Measurements from ENCODE around the gene EIF2S1. TPM values are rescaled to one million over a fixed set of nuclear protein-coding genes. Genes with fewer than 3 reads are reported as not detected.

EIF2S1 gene
- polyA plus RNA-seq, 2 of the 4 experiments (the other 2 are of a cell fraction): 385 to 393 TPM

- Histone ChIP-seq H3K4me3 (no peak overlapping the region), H3K4me1 (peaks cover 37% of the 10 kb centered on the region), H3K9me3 (no peaks in the 10 kb centered on the region), H3K4me2 (no peak overlapping the region), H3K27ac (0 out of 6 replicates have a peak overlapping the region, but pooled peaks of 1 of the 2 experiments have one; percentile 12)
- 81% methylated on average over 8 of the region's 8 CpGs for WGBS (ENCODE audit: missing lambda C conversion rate)
- CTCF ChIA-PET: interaction anchor here (0.5 to 21.5 kb wide), 5 partner anchors 11 to 1177 kb away, joined by 3 to 517 read pairs (median 4); partner anchors contain the start of gene ATP6V1D
- DNase-seq (ENCODE audit: low read depth in 1 of 2, low spot score in 1 of 2) (no peak), FAIRE-seq (no peak), ATAC-seq (no peak)
- POLR2A ChIA-PET: no interaction called here
- TF ChIP-seq SREBF2 (IDR thresholded peaks at IDR 0.05) (no peak), CHD4 (IDR thresholded peaks at IDR 0.05; ENCODE audit: borderline replicate concordance) (no peak), CHD2 (IDR thresholded peaks at IDR 0.05; ENCODE audit: low read length, partially characterized antibody) (no peak), POLR2A (IDR thresholded peaks at IDR 0.05; ENCODE audit: low read length) (no peak), TP53 (CRISPR knock-in tag; IDR thresholded peaks at IDR 0.05) (no peak)
- TF ChIP-seq, protein P1, sequence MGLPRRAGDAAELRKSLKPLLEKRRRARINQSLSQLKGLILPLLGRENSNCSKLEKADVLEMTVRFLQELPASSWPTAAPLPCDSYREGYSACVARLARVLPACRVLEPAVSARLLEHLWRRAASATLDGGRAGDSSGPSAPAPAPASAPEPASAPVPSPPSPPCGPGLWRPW (IDR thresholded peaks at IDR 0.05): no peak
Measured at GRCh38 chr14:67416085-67416484, 56.0 kb downstream of the EIF2S1 start.

GRCh38 chr14:67416810-67417209 is 56.7 kb downstream of the EIF2S1 start:
- Histone ChIP-seq H3K4me2 (no peak overlapping the region), H3K4me1 (peaks cover 31% of the 10 kb centered on the region), H3K27ac (no peak overlapping the region), H3K4me3 (no peak overlapping the region), H3K9me3 (no peaks in the 10 kb centered on the region)
- ATAC-seq (no peak), DNase-seq (ENCODE audit: low read depth in 1 of 2, low spot score in 1 of 2) (no peak), FAIRE-seq (no peak)
- CTCF ChIA-PET: interaction anchor here (0.5 to 21.5 kb wide), 5 partner anchors 10 to 1178 kb away, joined by 3 to 517 read pairs (median 4); partner anchors contain the start of gene ATP6V1D
- POLR2A ChIA-PET: no interaction called here
- TF ChIP-seq MAZ (IDR thresholded peaks at IDR 0.05; ENCODE audit: borderline replicate concordance, low read depth, low read length): no peak
- no peak for TF ChIP-seq HOXA7 (CRISPR knock-in tag; IDR thresholded peaks at IDR 0.05)
- TF ChIP-seq SREBF2 (IDR thresholded peaks at IDR 0.05): no peak
- no peak for TF ChIP-seq HDAC2 (IDR thresholded peaks at IDR 0.05)
- TF ChIP-seq E2F6 (IDR thresholded peaks at IDR 0.05; ENCODE audit: borderline replicate concordance, low read depth): no peak
- TF ChIP-seq POLR2A (IDR thresholded peaks at IDR 0.05; ENCODE audit: low read length): no peak
- TF ChIP-seq HMGXB4 (CRISPR knock-in tag; IDR thresholded peaks at IDR 0.05; ENCODE audit: borderline replicate concordance): no peak
- TF ChIP-seq JUN (IDR thresholded peaks at IDR 0.05): no peak
- TF ChIP-seq NPAS2 (CRISPR knock-in tag; IDR thresholded peaks at IDR 0.05; ENCODE audit: borderline replicate concordance): no peak
- no peak for TF ChIP-seq RAD21 (conservative IDR thresholded peaks at IDR 0.05 in 1 of 2, IDR thresholded peaks at IDR 0.05 in 1 of 2)
- TF ChIP-seq FOSB (CRISPR knock-in tag; IDR thresholded peaks at IDR 0.05): no peak
- TF ChIP-seq HEYL (CRISPR knock-in tag; IDR thresholded peaks at IDR 0.05): no peak
- no peak for TF ChIP-seq RARB (CRISPR knock-in tag; IDR thresholded peaks at IDR 0.05)
- TF ChIP-seq CTCF (IDR thresholded peaks at IDR 0.05): no peak
- TF ChIP-seq GATA3 (IDR thresholded peaks at IDR 0.05; ENCODE audit: borderline replicate concordance): no peak
- no peak for TF ChIP-seq ELK1 (IDR thresholded peaks at IDR 0.05; ENCODE audit: low read depth, low read length)
- no peak for TF ChIP-seq RFX5 (IDR thresholded peaks at IDR 0.05)
- no peak for TF ChIP-seq CEBPB (IDR thresholded peaks at IDR 0.05)
- TF ChIP-seq ZFP36 (IDR thresholded peaks at IDR 0.05; ENCODE audit: borderline replicate concordance, partially characterized antibody): no peak
- 97% methylated on average over 2 of the region's 2 CpGs for WGBS (ENCODE audit: missing lambda C conversion rate)

Data from A549 (cell line).